HG03135 (cell line): Measurements from ENCODE around the gene SFT2D1.
A peak's percentile ranks its signal among the peaks of the same experiment; 100 is the strongest.

Experiments
- ATAC-seq: cut with Tn5 transposase; IDR thresholded peaks from one replicate; pipeline ENCODE4 v1.9.1; 2021; ENCODE audit warnings: mild to moderate bottlenecking, moderate library complexity; ENCODE audit not compliant: unreplicated experiment

Gene SFT2D1

DNA sequence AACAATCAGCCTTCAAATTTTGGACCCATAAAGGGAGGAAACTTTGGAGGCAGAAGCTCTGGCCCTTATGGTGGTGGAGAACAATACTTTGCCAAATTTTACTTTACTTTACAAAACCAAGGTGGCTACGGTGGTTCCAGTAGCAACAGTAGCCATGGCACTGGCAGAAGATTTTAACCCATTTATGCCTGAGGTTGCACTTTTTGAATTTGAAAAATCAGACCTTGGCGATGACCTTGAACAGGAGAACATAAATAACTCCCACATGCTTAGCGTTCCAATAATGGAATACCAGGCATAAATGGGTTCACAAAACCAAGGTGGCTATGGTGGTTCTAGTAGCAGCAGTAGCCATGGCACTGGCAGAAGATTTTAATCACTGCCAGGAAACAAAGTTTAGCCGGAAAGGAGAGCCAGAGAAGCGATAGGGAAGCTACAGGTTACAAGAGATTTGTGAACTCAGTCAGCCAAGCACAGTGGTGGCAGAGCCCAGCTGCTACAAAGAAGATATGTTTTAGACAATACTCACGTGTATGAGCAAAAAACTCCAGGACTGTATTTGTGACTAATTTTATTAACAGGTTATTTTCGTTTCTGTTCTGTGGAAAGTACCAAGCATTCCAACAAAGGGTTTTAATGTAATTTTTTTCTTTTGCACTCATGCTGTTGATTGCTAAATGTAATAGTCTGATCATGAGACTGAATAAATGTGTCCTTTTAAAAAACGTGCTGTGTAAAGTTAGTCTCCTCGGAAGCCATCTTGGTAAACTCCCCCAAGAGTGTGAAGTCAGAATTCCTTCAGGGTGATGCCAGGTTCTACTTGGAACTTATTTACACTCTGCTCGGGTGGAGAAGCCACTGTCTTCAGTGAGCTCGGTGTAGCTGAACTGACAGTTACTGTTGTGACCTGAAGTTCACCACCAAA lies 6.7 kb downstream of the SFT2D1 start:
- ATAC-seq, result no peak

DNA sequence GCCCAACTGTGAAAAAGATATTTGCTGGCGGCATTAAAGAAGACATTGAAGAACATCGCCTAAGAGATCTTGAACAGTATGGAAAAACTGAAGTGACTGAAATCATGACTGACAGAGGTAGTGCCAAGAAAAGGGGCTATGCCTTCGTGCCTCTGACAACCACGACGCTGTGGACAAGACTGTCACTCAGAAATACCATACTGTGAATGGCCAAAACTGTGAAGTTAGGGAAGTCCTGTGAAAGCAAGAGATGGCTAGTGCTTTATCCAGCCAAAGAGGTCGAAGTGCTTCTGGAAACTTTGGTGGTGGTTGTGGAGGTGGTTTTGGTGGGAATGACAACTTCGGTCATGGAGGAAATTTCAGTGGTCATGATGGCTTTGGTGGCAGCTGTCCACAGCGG lies 7.5 kb downstream of the SFT2D1 start:
- ATAC-seq, result no peak

DNA sequence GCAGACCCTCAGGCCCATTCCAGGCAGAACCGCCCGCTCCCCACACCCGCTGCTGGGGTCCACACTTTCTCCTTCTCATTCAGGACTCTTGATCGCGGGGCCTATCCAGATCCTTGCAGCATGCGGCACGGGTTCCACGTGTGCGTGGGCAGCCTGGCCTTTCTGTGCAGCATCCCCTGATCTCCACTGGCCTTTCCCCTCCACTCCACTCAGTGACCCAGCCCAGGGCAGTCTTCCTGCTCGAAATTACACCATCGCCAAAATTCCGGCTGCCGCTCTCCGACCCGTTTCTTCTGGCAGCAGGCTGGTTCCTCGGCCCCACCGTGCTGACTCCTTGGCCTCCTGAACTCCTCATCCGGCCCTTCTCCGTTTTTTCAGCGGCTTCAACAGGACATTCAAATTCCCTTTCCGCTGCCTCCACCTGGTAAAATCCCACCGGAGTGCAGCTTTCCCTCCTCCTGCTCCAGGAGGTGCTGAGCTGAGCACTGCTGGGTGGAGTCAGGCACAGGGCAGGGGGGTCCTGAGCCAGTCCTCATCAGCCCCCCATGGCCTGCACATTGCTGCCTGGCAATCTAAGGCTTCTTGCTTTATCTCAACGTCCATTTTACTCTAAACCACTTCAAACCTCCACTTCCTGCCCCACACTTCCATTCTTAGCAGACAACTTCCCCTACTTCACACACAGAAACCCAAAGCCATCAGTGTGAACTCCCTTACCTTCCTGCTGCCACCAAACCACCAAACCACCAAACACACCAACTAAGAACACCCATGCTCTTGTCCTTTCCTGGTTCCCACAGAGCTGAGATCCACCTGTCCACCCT lies 9.0 kb downstream of the SFT2D1 start:
- peak; percentile 55 for ATAC-seq

DNA sequence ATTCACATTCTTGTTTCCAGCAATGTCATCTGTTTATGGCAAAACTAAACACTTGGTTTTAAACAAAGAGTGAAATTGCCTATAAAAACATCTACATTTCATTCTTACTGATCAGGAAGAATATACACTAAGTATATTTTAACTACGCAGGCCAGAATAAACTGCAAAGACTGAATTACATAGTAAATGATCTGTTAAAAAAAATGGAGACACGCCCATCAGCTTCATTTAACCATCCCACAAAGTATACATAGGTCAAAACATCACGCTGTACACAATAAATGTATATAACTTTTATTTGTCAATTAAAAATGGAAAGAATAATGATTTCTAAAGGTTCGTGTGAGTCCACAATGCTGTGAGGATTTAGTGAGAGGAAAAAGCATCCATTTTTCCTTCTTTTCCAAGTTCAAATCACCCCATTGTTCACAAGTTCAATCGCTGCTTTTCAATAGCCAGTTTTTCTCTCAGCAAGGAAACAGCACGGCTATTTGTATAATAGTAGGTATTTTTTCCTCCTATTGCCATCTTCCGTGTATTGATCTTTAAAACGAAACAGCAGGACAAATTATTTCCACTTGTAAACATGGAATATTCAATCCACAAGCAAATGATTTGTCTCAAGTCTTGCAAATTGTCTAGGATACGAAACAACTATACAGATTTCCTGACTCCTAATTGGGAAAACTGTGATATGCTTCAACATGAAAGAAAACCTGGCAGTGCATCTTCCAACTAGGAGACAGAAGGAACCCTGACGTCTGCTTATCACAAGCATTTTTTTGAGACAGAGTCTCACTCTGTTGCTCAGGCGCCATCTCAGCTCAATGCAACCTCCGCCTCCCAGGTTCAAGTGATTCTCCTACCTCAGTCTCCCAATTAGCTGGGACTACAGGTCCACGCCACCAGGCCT lies 10.6 kb downstream of the SFT2D1 start:
- ATAC-seq, result no peak

DNA sequence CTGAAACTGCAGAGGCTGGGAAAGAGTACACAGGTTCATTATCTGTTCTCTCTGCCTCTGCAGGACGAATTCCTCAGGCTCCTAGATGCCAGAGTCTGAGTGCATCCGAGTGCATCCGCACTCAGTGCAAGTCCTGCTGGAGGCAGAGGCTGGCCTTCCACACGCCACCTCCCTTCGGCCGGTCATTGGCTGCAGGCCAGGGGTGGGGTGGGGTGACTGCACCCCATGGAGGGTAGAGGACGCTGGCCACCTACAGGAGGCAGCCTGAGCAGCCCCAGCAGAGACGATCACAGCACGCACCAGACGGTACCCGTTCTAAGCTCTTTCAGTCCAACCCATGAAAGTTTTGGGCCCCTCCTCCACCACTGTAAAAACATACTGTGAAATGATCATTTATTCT lies 11.7 kb downstream of the SFT2D1 start:
- ATAC-seq, result no peak

DNA sequence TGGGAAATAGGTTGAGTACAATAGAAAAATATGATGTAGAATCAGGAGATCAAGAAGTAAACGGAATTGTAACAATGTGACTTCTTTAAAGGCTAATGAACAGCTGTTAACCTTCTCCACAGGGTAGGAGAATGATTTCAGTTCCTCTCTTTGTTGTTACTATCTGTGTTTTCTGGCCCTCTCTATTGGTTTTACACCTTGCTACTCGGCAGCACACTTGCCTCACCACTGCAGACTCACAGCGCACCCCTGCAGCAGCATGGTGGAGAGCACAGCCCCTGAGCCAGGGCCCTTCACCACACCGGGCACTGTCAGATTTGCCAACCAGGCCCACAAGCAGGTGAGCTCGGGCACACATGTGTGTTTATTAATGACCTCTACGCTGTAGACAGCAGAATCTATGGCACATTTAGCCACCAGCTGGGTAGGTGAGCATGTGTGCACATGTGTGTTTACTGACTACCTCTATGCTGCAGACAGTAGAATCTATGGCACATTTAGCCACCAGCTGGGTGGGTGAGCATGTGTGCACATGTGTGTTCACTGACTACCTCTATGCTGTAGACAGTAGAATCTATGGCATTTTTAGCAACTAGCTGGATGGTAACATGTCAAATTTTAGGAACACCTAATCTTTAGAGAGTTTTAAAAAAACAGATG lies 16.8 kb downstream of the SFT2D1 start:
- peak; percentile 65 for ATAC-seq

DNA sequence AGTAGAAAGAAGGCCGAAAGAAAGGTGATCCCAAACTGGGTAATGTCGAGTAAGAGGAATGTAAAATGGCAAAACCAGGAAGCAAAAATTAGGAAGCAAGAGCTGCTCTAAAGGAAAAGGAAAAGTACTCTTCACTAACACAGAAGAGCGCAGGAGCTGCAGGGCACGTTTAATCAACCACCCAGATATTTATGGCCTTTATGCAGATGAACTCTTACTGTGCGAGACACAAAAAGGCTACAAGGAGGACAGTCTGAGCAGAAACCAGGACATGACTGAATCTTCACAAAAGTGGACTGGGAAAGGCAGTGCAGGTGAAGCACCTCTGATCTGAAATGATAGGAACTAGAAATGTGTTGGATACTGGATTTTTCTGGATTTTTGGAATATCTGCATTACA lies 18.9 kb downstream of the SFT2D1 start:
- no peak for ATAC-seq

DNA sequence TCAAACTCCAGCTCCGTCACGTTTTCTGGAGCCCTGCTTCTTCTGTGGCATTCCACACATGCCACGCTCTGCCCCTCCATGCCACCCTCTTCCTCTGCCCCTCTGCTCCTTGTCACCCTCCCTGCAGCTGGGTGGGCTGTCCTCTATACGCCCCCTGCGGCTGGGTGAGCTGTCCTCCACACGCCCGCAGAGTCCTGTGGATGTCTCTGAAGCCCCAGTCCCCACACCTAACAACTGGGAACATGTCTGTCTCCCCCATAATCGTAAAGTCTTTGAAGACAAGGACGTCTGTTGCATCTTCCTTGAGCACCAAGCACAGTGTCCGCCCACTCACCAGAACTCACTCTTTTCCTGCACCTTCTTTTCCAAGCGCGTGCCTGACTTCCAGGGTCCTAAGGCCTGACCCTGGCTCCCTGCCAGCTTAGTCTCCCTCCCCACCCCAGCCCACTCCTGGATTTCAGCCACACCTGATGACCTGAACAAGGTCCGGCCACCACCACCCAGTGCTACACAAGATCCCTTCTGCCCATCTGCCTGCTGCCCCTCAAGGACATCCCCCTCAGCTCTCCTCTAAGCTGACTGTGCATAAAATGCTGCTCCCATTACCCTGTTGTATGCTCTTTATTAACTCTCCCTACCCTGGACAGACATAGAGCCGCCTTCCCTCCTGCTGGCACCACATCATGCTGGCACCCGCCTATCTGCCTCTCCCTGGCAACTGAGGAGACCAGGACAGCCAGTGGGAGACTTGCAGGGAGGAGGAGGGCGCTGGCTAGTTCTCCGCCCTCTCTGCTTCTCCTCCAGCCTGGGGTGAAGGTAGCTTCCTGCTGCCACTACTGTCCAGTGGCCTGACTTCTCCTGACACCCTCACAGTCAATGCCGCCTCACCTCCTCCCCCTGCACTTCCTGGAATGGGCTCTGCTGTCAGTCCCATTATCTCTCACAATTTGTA lies 23.4 kb downstream of the SFT2D1 start:
- ATAC-seq, result no peak

DNA sequence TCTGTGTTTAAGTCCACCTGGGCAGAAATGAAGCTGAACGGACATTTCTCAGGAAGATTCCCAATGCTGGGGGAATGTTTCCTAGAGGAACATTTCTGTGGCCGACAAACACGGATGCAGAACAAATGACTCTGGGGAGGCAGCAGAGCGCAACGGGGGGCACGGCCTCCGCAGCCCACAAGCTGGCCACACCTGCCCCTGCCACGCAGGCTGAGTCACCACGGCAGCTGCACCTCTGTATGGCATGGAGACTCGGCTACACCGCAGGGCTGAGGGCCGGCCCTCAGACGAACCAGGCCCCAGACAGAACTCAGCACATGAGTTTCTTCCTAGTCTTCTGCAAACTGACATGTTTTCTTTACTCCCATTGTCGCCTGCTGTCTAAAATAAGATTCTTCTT lies 24.1 kb downstream of the SFT2D1 start:
- no peak for ATAC-seq

DNA sequence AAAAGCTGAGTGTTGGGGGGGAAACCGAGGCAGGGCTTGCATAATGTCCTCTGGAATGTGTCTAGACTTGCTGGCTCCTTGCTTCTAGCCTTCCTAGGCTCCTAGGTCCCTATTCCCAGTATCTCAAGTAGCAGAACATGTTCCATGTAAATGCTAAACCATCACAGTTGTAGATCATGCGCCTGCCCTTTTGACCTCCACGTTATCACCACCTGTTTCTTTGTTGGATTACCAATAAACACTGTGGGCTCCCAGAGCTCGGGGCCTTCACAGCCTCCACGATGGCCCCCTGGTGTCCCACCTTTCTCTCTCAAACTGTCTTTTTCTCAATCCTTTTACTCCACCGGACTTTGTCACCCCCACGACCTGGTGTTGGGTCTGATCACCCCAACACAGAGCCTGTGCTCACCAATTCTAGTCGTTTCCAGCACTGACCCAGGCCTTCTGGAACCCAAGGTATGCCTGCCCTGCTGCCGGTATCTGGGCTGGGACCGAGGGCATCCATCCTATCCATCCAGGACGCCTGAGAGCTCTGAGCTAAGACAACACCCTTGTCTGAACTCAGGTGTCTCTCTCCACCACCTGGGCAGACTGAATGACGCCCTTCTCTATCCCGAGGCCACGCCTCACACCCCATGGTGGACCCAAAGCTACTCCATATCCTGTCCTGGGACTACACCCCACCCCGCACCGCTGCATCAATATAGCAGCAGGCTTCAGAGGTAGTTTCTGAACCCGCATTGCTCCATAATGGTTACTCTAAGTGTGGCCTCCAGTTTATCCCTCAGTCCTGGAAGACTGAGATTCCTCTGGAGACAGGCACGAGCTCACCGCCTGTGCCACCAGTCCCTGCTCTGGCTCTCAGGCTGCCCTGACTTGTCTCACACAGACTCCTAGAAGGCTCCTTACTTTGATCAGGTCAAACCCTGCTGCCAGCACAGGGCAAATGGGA lies 24.8 kb downstream of the SFT2D1 start:
- no peak for ATAC-seq

DNA sequence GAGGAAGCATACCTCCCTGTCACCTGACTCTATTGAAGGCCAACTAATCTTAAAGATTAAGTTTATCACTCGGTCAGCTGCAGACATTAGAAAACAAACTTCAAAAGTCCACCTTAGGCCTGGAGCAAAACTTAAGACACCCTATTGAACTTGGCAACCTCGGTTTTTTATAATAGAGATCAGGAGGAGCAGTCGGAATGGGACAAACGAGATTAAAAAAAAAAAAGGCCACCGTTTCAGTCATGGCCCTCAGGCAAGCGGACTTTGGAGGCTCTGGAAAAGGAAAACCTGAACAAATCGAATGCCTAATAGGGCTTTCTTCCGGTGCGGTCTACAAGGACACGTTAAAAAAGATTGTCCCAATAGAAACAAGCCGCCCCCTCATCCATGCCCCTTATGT lies 26.9 kb downstream of the SFT2D1 start:
- no peak for ATAC-seq

DNA sequence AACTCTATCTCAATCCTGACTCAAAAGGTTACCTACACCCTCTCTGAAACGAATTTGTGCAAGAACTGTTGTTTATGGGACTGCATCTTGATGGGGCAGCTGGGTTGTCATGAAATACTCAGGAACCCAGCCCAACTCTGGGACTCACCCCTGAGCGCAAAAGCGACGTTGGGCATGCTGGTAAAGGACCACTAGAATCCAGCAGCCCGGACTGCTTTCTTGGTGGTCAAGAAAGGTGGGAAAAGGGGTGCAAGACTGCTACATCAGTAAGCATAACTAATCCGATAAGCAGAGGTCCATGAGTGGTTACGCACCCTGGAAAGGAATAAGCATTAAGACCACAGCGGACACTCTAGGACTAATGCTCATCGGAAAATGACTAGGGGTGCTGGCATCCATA lies 27.9 kb downstream of the SFT2D1 start:
- ATAC-seq, result no peak

DNA sequence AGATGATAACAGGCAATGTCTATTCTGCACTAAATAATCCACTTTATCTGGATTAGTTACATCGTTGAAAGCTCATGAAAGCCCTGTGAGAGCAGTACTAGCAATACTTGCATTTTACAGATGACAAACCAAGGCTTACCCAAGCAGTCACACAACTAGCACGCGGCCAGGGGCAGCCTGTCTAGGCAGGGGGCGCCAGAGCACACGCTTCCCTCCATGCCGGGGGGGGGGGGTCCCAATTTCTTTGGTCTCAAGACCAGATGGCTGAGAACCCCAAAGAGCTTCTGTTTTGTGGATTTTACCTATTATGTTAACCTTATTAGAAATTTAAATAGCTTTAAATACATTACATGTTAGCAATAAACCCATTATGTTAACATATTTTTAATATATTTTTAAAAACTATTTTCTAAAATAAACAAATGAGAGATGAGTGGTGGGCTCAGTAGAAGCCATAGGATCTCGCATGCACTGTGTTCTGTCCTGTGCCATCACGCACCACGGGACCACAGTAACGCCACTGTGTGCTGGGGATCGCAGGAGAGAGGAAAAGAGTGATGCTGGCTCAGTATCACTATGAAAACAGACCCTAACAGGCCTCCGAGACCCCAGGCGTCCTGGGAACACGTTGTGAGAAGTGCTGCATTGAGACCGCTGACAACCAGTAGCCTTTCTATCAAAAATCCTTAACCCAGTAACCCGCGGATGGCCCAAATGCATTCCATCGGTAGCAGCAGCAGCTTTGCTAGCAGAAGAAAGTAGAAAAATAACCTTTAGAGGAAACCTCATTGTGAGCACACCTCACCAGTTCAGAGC lies 28.9 kb downstream of the SFT2D1 start:
- peak; percentile 62 for ATAC-seq

DNA sequence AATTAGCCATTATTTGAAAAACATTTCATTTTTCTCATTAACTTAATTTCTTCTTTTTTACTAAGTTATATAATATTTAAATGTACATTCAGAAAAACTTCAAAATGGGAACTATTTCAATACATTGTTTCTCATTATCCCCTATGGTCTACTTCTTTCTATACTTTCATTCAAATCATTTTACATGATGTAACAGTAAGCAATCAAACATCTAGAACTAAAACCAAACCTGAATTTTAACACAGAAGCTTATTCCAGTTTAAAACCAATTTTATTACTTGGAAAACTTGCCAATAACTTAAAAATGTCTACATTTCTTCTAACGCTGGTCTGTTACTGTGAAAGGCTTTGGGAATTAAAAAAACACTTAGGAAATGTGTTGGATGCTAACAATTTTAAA lies 29.5 kb downstream of the SFT2D1 start:
- ATAC-seq, result no peak

DNA sequence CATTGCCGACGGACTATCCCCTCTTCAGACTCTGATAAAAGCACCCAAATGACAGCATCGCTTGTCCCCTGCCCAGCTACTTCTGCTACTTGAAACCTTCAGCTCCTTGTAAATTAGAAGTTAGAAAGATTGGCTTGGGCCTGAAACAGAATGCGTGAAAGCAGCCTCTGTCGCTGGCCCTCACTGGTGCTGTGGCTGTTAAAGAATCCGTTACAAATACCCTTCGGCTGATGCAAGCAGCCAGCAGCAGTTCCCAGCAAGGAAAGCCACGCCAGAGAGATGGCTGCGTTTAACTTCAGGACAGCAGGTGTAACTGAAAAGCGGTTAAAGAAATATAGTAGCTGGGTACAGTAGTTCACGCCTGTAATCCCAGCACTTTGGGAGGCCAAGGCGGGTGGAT lies 31.7 kb downstream of the SFT2D1 start:
- no peak for ATAC-seq

DNA sequence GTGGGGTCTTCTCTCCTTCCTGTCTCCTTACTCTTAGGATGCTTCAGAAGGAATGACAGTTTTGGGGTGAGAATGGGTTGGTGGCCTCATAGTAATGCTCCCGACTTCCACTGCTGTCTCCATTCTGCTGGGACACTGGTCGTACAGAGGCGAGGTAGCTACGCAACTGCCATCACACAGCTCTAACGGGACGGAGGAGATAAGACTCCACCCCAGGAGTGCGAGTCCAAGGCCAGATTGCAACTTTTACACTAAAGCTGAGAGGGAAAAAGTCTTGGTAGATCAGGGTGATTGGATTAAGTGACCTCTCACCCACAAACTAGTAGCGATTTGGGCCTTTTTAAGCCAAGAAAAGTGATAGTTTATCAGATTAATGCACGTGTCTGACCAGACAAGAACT lies 32.4 kb downstream of the SFT2D1 start:
- ATAC-seq, result no peak
